Omental fat pad (tissue), 4 donors: ENCODE data around the gene KRTAP19-8. TPM values are rescaled to one million over a fixed set of nuclear protein-coding genes. Genes with fewer than 3 reads are reported as not detected.

Experiments
- ATAC-seq: fragments of 150-250 bp; one replicate; pipeline ENCODE4 v1.9.1; 2016; ENCODE audit warnings: mild to moderate bottlenecking, moderate library complexity; ENCODE audit not compliant: low FRiP score
- DNase-seq: peaks from one replicate; pipeline ENCODE4 v3.0.0-alpha.2; 2019; ENCODE audit warnings: low spot score
- total RNA-seq, 4 donors: library from RNA; depleted of rRNA; stranded (reverse); fragments of >200 nt; gene quantifications; one replicate each; pipeline ENCODE4 v1.1.0, GENCODE V29; 2016
- TF ChIP-seq, protein P1 (sequence below), 3 donors: fragments of 450-650 bp; IDR thresholded peaks; one replicate each; pipeline ENCODE4 v1.5.1; 2016 to 2017; ENCODE audit warnings: antibody characterized with exemption in 3 of 3, mild to moderate bottlenecking in 3 of 3, moderate library complexity in 2 of 3

KRTAP19-8 gene
- total RNA-seq, 4 donors from 2014 or later = not detected

DNA sequence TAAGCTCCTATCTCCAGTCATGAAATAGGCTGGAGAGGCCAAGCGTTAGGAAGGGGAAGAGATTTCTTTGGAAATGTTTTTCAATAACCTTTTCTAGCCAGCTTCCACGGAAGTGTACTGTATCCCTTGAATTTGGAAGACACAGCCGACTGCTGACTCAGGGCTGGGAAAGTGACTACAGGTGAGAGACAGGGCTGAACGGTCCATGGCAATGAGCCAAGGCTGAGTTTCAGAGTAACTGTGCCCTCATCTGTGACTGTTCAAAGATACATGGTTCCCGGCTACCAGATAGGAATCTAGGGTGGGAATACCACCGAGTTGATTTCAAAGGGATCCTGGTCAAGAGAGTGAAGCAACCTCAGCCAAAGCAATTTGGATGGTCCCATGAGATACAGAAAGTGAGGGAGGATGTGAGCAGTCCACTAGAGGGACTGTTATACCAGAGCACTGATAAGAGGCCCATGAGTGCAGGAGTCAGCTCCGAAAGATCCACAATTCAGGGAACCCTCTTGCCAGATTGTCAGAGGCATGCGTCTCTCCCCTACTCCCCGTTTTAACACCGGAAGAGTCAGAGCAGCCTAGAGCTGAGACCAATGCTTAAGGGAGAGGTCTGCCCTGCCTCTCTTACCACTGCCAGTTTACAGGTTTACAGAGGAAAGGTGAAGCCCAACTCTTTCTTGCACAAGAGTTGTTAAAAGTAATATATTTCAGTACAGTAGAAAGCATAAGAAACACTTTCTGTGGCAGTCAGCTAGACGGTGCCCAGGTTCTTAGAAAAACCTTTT lies 3.2 kb upstream of the KRTAP19-8 start:
- DNase-seq (no peak), ATAC-seq (no peak)
- TF ChIP-seq, protein P1, sequence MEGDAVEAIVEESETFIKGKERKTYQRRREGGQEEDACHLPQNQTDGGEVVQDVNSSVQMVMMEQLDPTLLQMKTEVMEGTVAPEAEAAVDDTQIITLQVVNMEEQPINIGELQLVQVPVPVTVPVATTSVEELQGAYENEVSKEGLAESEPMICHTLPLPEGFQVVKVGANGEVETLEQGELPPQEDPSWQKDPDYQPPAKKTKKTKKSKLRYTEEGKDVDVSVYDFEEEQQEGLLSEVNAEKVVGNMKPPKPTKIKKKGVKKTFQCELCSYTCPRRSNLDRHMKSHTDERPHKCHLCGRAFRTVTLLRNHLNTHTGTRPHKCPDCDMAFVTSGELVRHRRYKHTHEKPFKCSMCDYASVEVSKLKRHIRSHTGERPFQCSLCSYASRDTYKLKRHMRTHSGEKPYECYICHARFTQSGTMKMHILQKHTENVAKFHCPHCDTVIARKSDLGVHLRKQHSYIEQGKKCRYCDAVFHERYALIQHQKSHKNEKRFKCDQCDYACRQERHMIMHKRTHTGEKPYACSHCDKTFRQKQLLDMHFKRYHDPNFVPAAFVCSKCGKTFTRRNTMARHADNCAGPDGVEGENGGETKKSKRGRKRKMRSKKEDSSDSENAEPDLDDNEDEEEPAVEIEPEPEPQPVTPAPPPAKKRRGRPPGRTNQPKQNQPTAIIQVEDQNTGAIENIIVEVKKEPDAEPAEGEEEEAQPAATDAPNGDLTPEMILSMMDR (IDR thresholded peaks at IDR 0.05) = no peak

DNA sequence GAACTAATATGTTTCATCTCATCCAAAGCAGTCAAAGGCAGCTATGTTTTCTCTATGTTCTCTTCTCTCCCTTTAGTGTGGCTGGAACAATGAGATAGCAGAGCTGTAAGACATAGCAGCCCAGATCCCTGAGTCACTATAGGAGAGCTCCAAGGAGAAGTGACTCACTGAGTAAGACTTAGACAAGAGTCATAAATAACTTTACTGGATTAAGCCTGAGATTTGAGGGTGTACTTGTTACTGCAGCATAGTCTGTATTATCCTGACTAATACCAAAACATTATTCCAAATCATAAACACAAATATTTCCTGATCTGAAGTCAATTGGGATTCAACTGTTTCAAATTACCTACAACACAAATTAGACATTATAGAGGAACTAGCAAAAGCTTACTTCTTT lies 3.9 kb downstream of the KRTAP19-8 start:
- TF ChIP-seq, protein P1 (IDR thresholded peaks at IDR 0.05) = no peak
- no peak for DNase-seq
- ATAC-seq = no peak

DNA sequence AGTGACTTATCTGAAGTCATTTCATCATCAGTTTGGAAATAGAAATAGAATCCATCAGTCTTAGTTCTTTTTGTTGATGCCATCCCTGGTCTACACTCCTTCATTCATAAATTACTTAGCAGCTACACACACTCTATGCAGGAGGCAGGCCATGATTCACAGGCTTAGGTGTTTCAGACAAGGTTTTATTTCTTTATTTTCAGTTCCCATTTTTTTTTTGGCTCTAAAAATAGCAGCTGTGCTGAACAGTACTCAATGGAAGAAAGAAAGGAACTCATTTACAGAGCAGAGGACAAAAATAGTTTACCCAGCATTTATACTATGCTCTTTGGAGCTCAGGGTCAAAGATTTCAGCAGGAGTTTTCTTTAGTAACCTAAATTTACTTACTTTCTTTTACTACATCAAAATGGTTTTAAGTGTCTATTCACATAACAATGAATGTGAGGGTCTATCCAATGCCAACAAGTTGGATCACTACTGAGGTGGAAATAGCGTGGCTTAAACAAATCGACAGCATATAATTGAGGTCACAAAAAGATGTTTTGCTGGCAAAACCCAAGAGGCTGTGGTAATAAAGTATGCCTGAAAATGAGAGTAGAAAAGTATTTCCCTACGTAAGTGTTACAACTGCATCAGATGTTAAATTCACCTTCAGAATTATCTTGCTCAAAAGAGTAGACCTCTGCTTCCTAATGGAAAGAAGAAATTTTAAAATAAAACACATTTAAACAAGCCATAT lies 7.7 kb downstream of the KRTAP19-8 start:
- no peak for DNase-seq
- ATAC-seq = no peak
- TF ChIP-seq, protein P1 (IDR thresholded peaks at IDR 0.05) = no peak

DNA sequence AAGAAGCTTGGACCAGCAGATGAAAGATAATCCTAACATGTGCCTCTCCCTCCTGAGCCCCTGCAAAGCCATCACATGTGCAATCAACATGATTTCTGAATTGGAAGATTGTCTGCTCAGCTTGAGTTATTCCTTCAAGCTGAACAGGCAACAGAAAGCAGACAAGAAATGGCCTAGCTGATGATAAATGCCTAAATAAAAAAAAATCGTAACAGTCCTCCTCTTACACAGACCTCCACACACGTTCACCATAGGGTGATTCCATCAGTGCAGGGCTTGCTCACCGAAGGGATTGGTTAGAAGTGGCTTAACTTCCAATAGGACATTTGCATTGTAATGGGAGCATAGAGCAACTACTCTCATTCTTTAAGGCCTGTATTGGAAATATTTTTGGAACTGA lies 14.6 kb downstream of the KRTAP19-8 start:
- DNase-seq (no peak), ATAC-seq (no peak)
- TF ChIP-seq, protein P1 (IDR thresholded peaks at IDR 0.05) = no peak

DNA sequence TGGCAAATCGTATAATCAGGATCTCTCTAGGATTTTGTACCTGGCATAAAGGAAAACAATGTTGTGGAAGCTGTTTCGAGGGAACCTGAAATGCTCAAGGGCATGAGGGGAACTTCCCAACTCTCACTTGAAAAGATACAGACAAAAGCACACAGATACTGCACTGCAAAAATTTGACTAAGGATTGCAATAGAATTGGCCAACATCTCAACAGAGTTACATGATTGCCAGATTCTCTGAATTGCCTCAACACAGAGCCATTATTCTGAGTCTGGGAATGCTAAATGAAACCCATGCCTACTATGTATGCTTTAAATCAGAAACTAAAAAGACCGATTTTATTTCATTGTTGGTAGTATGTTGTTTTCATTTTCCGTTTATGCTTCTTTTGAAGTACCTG lies 16.0 kb downstream of the KRTAP19-8 start:
- ATAC-seq (no peak), DNase-seq (no peak)
- TF ChIP-seq, protein P1 (IDR thresholded peaks at IDR 0.05) = no peak

DNA sequence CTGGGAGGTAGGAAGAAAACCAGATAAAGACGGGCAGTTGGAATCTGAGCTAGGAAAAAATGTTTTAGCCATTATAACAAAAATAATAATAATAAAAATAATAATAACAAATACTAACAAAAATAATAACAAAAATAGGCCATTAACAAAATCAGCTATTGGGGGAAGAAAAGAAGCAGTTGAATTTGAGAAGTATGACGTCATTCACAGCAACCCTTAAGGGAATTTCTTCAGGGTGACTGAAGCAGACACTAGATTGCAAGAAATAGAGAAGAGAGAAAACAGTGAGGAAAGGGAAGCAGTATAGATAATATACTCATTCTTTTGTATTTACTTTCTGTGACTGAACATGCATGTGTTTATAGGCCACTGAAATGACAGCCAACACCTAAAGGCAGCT lies 20.0 kb downstream of the KRTAP19-8 start:
- DNase-seq (no peak), ATAC-seq (no peak)
- TF ChIP-seq, protein P1 (IDR thresholded peaks at IDR 0.05) = no peak
